Epithelial cell of esophagus (primary cell): Measurements from ENCODE around the gene UCK2.
A peak's percentile ranks its signal among the peaks of the same experiment; 100 is the strongest.
"Not testable (repeated sequence)": the region's sequence is repeated elsewhere in the genome, so short reads cannot be mapped to it uniquely, and the experiment has no call there.

ENCODE experiments used
- DNase-seq: peaks from one replicate; pipeline ENCODE4 v3.0.0; 2010; ENCODE audit warnings: low read depth
- H3K4me3 ChIP-seq: 2 replicates; pipeline ENCODE4 v1.5.1; 2011; ENCODE audit warnings: mild to moderate bottlenecking, low read length, control low read depth
- TF ChIP-seq, protein P1 (sequence below): IDR thresholded peaks from 2 replicates; pipeline ENCODE4 v1.5.1; 2011; ENCODE audit warnings: low read depth, mild to moderate bottlenecking, low read length, control low read depth, inconsistent platforms; ENCODE audit not compliant: insufficient read depth; ENCODE audit errors: missing control alignments

UCK2 gene

GRCh38 chr1:165827268-165828102 lies at the start of gene UCK2:
Gene UCK2, plus strand, starts transcription at chr1:165827614. Its CDS starts 220 bp downstream, at chr1:165827834.
- TF ChIP-seq, protein P1, sequence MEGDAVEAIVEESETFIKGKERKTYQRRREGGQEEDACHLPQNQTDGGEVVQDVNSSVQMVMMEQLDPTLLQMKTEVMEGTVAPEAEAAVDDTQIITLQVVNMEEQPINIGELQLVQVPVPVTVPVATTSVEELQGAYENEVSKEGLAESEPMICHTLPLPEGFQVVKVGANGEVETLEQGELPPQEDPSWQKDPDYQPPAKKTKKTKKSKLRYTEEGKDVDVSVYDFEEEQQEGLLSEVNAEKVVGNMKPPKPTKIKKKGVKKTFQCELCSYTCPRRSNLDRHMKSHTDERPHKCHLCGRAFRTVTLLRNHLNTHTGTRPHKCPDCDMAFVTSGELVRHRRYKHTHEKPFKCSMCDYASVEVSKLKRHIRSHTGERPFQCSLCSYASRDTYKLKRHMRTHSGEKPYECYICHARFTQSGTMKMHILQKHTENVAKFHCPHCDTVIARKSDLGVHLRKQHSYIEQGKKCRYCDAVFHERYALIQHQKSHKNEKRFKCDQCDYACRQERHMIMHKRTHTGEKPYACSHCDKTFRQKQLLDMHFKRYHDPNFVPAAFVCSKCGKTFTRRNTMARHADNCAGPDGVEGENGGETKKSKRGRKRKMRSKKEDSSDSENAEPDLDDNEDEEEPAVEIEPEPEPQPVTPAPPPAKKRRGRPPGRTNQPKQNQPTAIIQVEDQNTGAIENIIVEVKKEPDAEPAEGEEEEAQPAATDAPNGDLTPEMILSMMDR = no peak
- H3K4me3 ChIP-seq = peak within 1 kb of the TSS; percentile 90
- peak; percentile 79 for DNase-seq

DNA sequence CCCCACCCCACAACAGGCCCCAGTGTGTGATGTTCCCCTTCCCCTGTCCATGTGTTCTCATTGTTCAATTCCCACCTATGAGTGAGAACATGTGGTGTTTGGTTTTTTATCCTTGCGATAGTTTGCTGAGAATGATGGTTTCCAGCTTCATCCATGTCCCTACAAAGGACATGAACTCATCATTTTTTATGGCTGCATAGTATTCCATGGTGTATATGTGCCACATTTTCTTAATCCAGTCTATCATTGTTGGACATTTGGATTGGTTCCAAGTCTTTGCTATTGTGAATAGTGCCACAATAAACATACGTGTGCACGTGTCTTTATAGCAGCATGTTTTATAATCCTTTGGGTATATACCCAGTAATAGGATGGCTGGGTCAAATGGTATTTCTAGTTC lies 49.2 kb upstream of the UCK2 start:
- not testable (repeated sequence) for DNase-seq, H3K4me3 ChIP-seq

- not testable (repeated sequence) for H3K4me3 ChIP-seq, DNase-seq
Observed at GRCh38 chr1:165783519-165783918, 43.9 kb upstream of the UCK2 start.

DNA sequence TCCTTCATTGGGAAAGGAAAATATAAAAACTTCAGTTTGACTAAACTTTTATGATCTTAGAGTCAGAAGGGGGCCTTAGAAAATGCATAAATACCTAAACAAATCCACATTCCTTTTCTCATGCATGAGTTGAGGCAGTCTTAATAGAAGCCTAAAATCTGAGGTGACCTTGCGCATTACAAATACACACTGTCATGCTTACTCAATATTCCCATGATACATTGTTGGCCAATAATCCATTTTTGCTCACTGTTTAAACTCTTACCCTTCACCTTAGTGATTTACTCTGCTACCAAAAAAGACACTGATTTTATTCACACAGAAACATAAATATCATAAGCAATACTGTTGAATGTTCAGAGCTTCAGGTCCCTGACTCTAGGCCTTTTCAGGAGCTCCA lies 39.7 kb upstream of the UCK2 start:
- TF ChIP-seq, protein P1 = no peak

GRCh38 chr1:165793951-165794350 lies 33.5 kb upstream of the UCK2 start:
- no peak overlapping the region for H3K4me3 ChIP-seq
- TF ChIP-seq, protein P1 = no peak
- DNase-seq = peak; percentile 68

More for the DNA sequence above, 39.7 kb upstream of the UCK2 start:
- DNase-seq = no peak
- no peak overlapping the region for H3K4me3 ChIP-seq

DNA sequence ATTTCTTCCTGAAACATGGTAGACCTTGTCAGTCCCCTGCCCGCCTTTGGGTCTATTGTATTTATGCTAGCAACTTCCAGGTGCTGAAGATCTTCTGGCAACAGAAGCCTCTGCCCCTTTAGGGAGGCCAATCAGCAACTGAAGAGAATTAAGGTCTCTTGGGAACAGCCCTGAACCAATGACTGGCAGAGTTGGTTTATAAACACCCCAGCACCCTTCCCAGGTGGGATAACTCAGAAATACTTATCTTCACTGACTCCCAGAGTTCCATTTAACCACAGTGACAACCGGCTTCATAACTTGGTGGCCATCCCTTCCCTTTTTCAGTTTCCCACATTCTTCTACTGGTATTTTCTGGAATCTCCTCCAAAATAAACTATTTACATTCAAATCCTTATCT lies 31.5 kb upstream of the UCK2 start:
- TF ChIP-seq, protein P1 = no peak
- no peak for DNase-seq
- H3K4me3 ChIP-seq = no peak overlapping the region

DNA sequence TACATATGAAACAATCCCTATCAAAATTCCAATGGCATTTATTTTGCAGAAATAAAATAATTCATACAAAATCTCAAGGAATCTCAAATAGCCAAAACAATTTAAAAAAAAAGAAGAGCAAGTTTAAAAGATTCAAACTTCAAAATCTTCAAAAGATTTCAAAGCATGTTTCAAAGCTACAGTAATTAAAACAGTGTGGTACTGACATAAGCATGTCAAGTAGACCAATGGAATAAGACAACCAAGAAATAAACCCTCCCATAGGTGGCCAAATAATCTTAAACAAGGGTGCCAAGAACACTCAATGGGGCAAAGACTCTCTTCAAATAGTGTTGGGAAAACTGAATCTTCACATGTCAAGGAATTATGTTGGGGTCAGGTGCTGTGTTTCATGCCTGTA lies 28.0 kb upstream of the UCK2 start:
- no peak overlapping the region for H3K4me3 ChIP-seq
- no peak for DNase-seq
- TF ChIP-seq, protein P1 = no peak

GRCh38 chr1:165804513-165804912 lies 22.9 kb upstream of the UCK2 start:
- DNase-seq, H3K4me3 ChIP-seq: not testable (repeated sequence)
